Stomach smooth muscle (tissue), 2 donors: Measurements from ENCODE around the gene IL36G.

Source experiments
- H3K27ac ChIP-seq: one replicate; pipeline ENCODE4 v1.7.0; 2013; ENCODE audit warnings: mild to moderate bottlenecking, low read length, inconsistent platforms
- H3K27me3 ChIP-seq, 2 donors: one replicate each; pipeline ENCODE4 v1.7.0; 2013; ENCODE audit warnings: low read length in 2 of 2; ENCODE audit not compliant: insufficient read depth in 2 of 2, control insufficient read depth in 1 of 2
- H3K36me3 ChIP-seq, 2 donors: one replicate each; pipeline ENCODE4 v1.7.0; 2013; ENCODE audit warnings: low read length in 2 of 2; ENCODE audit not compliant: control insufficient read depth in 2 of 2, insufficient read depth in 2 of 2
- H3K4me1 ChIP-seq: one replicate; pipeline ENCODE4 v1.7.0; 2013; ENCODE audit warnings: low read length; ENCODE audit not compliant: control insufficient read depth, insufficient read depth
- H3K4me3 ChIP-seq, 2 donors: one replicate each; pipeline ENCODE4 v1.7.0; 2013; ENCODE audit warnings: low read length in 2 of 2
- H3K9ac ChIP-seq, 2 donors: one replicate each; pipeline ENCODE4 v1.7.0; 2013; ENCODE audit warnings: low read length in 2 of 2, mild to moderate bottlenecking in 1 of 2
- H3K9me3 ChIP-seq, 2 donors: one replicate each; pipeline ENCODE4 v1.7.0; 2013; ENCODE audit warnings: low read length in 2 of 2; ENCODE audit not compliant: control insufficient read depth in 2 of 2
- donor health status: healthy.
- donor health status: Pancreatic carcinoma.

Gene IL36G

GRCh38 chr2:112973156-112973555, 4.7 kb upstream of the IL36G start:
- Histone ChIP-seq H3K27me3 (peaks cover 0 to 2% of the 10 kb centered on the region in 2 donors), H3K4me1 (no peaks in the 10 kb centered on the region), H3K36me3 (no peaks in the 10 kb centered on the region), H3K9me3 (peaks cover 0 to 4% of the 10 kb centered on the region in 2 donors), H3K9ac (no peak overlapping the region), H3K27ac (no peak overlapping the region), H3K4me3 (no peak overlapping the region)

- H3K27ac ChIP-seq, result no peak overlapping the region
- H3K4me3 ChIP-seq, result no peak overlapping the region
- H3K9me3 ChIP-seq, result no peaks in the 10 kb centered on the region
- H3K36me3 ChIP-seq, result no peaks in the 10 kb centered on the region
- no peaks in the 10 kb centered on the region for H3K4me1 ChIP-seq
- no peak overlapping the region for H3K9ac ChIP-seq
- no peaks in the 10 kb centered on the region for H3K27me3 ChIP-seq
These were observed 1.9 kb downstream of the IL36G start for GRCh38 chr2:112979731-112980130.

GRCh38 chr2:112980537-112980936, 2.7 kb downstream of the IL36G start:
- Histone ChIP-seq H3K27me3 (no peaks in the 10 kb centered on the region), H3K27ac (no peak overlapping the region), H3K9me3 (no peaks in the 10 kb centered on the region), H3K4me3 (no peak overlapping the region), H3K9ac (no peak overlapping the region), H3K36me3 (no peaks in the 10 kb centered on the region), H3K4me1 (no peaks in the 10 kb centered on the region)

- Histone ChIP-seq H3K27me3 (no peaks in the 10 kb centered on the region), H3K9me3 (peaks cover 0 to 7% of the 10 kb centered on the region in 2 donors), H3K4me1 (no peaks in the 10 kb centered on the region), H3K4me3 (no peak overlapping the region), H3K36me3 (no peaks in the 10 kb centered on the region), H3K9ac (no peak overlapping the region), H3K27ac (no peak overlapping the region)
These were observed 7.3 kb downstream of the IL36G start for GRCh38 chr2:112985090-112985489.

- no peaks in the 10 kb centered on the region for H3K36me3 ChIP-seq
- H3K27me3 ChIP-seq, result no peaks in the 10 kb centered on the region
- peaks cover 6 to 15% of the 10 kb centered on the region in 2 donors for H3K9me3 ChIP-seq
- H3K9ac ChIP-seq, result no peak overlapping the region
- H3K4me3 ChIP-seq, result no peak overlapping the region
- H3K4me1 ChIP-seq, result no peaks in the 10 kb centered on the region
- H3K27ac ChIP-seq, result no peak overlapping the region
These were observed 11.8 kb downstream of the IL36G start for GRCh38 chr2:112989611-112990010.

GRCh38 chr2:112993831-112994230, 16.0 kb downstream of the IL36G start:
- Histone ChIP-seq H3K9ac (no peak overlapping the region), H3K9me3 (peaks cover 6 to 14% of the 10 kb centered on the region in 2 donors), H3K4me3 (no peak overlapping the region), H3K36me3 (no peaks in the 10 kb centered on the region), H3K27ac (no peak overlapping the region), H3K27me3 (no peaks in the 10 kb centered on the region), H3K4me1 (no peaks in the 10 kb centered on the region)

GRCh38 chr2:112994648-112995047, 16.8 kb downstream of the IL36G start:
- no peaks in the 10 kb centered on the region for H3K4me1 ChIP-seq
- H3K27ac ChIP-seq, result no peak overlapping the region
- H3K4me3 ChIP-seq, result no peak overlapping the region
- no peaks in the 10 kb centered on the region for H3K27me3 ChIP-seq
- H3K9ac ChIP-seq, result no peak overlapping the region
- no peaks in the 10 kb centered on the region for H3K36me3 ChIP-seq
- H3K9me3 ChIP-seq, result peaks cover 6 to 13% of the 10 kb centered on the region in 2 donors

GRCh38 chr2:112995346-112995920, 17.6 kb downstream of the IL36G start:
- H3K4me1 ChIP-seq, result no peaks in the 10 kb centered on the region
- H3K9me3 ChIP-seq, result peaks cover 6 to 9% of the 10 kb centered on the region in 2 donors
- no peaks in the 10 kb centered on the region for H3K27me3 ChIP-seq
- H3K36me3 ChIP-seq, result no peaks in the 10 kb centered on the region
- H3K4me3 ChIP-seq, result no peak overlapping the region
- no peak overlapping the region for H3K9ac ChIP-seq
- H3K27ac ChIP-seq, result no peak overlapping the region

GRCh38 chr2:112996635-112997034, 18.8 kb downstream of the IL36G start:
- peaks cover 6 to 9% of the 10 kb centered on the region in 2 donors for H3K9me3 ChIP-seq
- no peaks in the 10 kb centered on the region for H3K27me3 ChIP-seq
- H3K27ac ChIP-seq, result no peak overlapping the region
- no peaks in the 10 kb centered on the region for H3K4me1 ChIP-seq
- no peaks in the 10 kb centered on the region for H3K36me3 ChIP-seq
- no peak overlapping the region for H3K9ac ChIP-seq
- H3K4me3 ChIP-seq, result no peak overlapping the region

GRCh38 chr2:112997151-112997550, 19.3 kb downstream of the IL36G start:
- no peak overlapping the region for H3K9ac ChIP-seq
- peaks cover 3 to 9% of the 10 kb centered on the region in 2 donors for H3K9me3 ChIP-seq
- no peaks in the 10 kb centered on the region for H3K4me1 ChIP-seq
- no peak overlapping the region for H3K27ac ChIP-seq
- no peaks in the 10 kb centered on the region for H3K27me3 ChIP-seq
- no peak overlapping the region for H3K4me3 ChIP-seq
- H3K36me3 ChIP-seq, result no peaks in the 10 kb centered on the region

- no peak overlapping the region for H3K27ac ChIP-seq
- no peaks in the 10 kb centered on the region for H3K9me3 ChIP-seq
- H3K36me3 ChIP-seq, result no peaks in the 10 kb centered on the region
- no peaks in the 10 kb centered on the region for H3K4me1 ChIP-seq
- no peaks in the 10 kb centered on the region for H3K27me3 ChIP-seq
- H3K9ac ChIP-seq, result no peak overlapping the region
- no peak overlapping the region for H3K4me3 ChIP-seq
These were observed 22.6 kb downstream of the IL36G start for GRCh38 chr2:113000436-113000835.
